HepG2 (cell line): Measurements from ENCODE around the gene UBALD1. TPM values are rescaled to one million over a fixed set of nuclear protein-coding genes. Genes with fewer than 3 reads are reported as not detected.

Experiments
- ASH2L ChIP-seq: fragments of 300-600, 200-600 bp; sonication (generic); IDR thresholded peaks from 2 replicates; pipeline ENCODE4 v1.7.0; 2017; ENCODE audit warnings: low read depth, mild to moderate bottlenecking, moderate library complexity, mixed read lengths, low read length; ENCODE audit not compliant: insufficient read length
- ATAD3A ChIP-seq: sonication (generic); formaldehyde crosslinking; IDR thresholded peaks from 2 replicates; pipeline ENCODE4 v1.4.0; 2020; ENCODE audit warnings: missing genetic modification reagents
- ELK4 ChIP-seq: sonication (generic); formaldehyde crosslinking; IDR thresholded peaks from 2 replicates; pipeline ENCODE4 v1.9.0; 2021; ENCODE audit warnings: missing genetic modification reagents, borderline replicate concordance
- FOXA1 ChIP-seq, 2 experiments: fragments of 450-650 bp in 1 of 2; sonication (generic) in 1 of 2; formaldehyde crosslinking in 1 of 2; IDR thresholded peaks; 2 replicates each; pipeline versions ENCODE4 v1.4.0 to v1.6.1; 2016 to 2020; ENCODE audit warnings: missing genetic modification reagents in 1 of 2
- NR2F6 ChIP-seq, 2 experiments: IDR thresholded peaks; 2 replicates each; pipeline ENCODE4 v1.6.1; 2016; ENCODE audit warnings: antibody characterized with exemption in 1 of 2, mild to moderate bottlenecking in 1 of 2
- PAF1 ChIP-seq: IDR thresholded peaks from 2 replicates; pipeline ENCODE4 v1.6.1; 2016; ENCODE audit warnings: missing genetic modification reagents, missing compliant biosample characterization
- RBAK ChIP-seq: sonication (generic); formaldehyde crosslinking; IDR thresholded peaks from 2 replicates; pipeline ENCODE4 v1.5.1; 2020; ENCODE audit warnings: mild to moderate bottlenecking, missing genetic modification reagents
- RERE ChIP-seq: IDR thresholded peaks from 2 replicates; pipeline ENCODE4 v1.6.1; 2016; ENCODE audit warnings: low read depth, missing genetic modification reagents, missing compliant biosample characterization
- REXO4 ChIP-seq: sonication (generic); formaldehyde crosslinking; IDR thresholded peaks from 2 replicates; pipeline ENCODE4 v1.8.0; 2022; ENCODE audit warnings: missing genetic modification reagents, mild to moderate bottlenecking, borderline replicate concordance
- TEAD3 ChIP-seq: optimal IDR thresholded peaks from 2 replicates; pipeline ENCODE3; 2016; ENCODE audit warnings: borderline replicate concordance
- ZBTB2 ChIP-seq: sonication (generic); formaldehyde crosslinking; IDR thresholded peaks from 2 replicates; pipeline ENCODE4 v1.8.0; 2022; ENCODE audit warnings: low read depth, missing genetic modification reagents
- ZBTB21 ChIP-seq: sonication (generic); formaldehyde crosslinking; IDR thresholded peaks from 2 replicates; pipeline ENCODE4 v1.4.0; 2020; ENCODE audit warnings: missing genetic modification reagents
- ZFP62 ChIP-seq: sonication (generic); formaldehyde crosslinking; IDR thresholded peaks from 2 replicates; pipeline ENCODE4 v1.4.0; 2020; ENCODE audit warnings: missing genetic modification reagents
- ZNF280B ChIP-seq: sonication (generic); formaldehyde crosslinking; IDR thresholded peaks from 2 replicates; pipeline ENCODE4 v1.5.0; 2020; ENCODE audit warnings: missing genetic modification reagents, mild to moderate bottlenecking, borderline replicate concordance
- ZNF282 ChIP-seq: fragments of 450-650 bp; IDR thresholded peaks from 2 replicates; pipeline ENCODE4 v1.6.1; 2018; ENCODE audit not compliant: partially characterized antibody
- ZNF607 ChIP-seq: sonication (generic); formaldehyde crosslinking; IDR thresholded peaks from 2 replicates; pipeline ENCODE4 v1.5.1; 2020; ENCODE audit warnings: missing genetic modification reagents, mild to moderate bottlenecking, borderline replicate concordance
- polyA plus RNA-seq, 8 experiments: library from polyadenylated mRNA; depleted of rRNA in 3 of 8; stranded (reverse) in 7 of 8; unstranded in 1 of 8; fragments of >200 nt; fragmentation: Illumina TruSeq in 4 of 8; extraction: Trizol in 4 of 8; gene quantifications; 2 replicates each; pipeline versions ENCODE4 v1.2.1 to v1.2.3, GENCODE V29; 2011 to 2016; ENCODE audit warnings: low read depth in 4 of 8, missing spikeins in 1 of 8, mixed read lengths in 1 of 8; ENCODE audit not compliant: insufficient read depth in 1 of 8
- total RNA-seq, 5 experiments: library from RNA; depleted of rRNA; stranded (reverse); fragments of >200 nt; fragmentation: Illumina TruSeq; extraction: Trizol; gene quantifications; 2 replicates each; pipeline ENCODE4 v1.2.3, GENCODE V29; 2016; ENCODE audit warnings: low read depth in 1 of 5
- TF ChIP-seq, protein P1 (sequence below): sonication (generic); formaldehyde crosslinking; IDR thresholded peaks from 2 replicates; pipeline ENCODE4 v1.5.0; 2020; ENCODE audit warnings: missing genetic modification reagents

The UBALD1 gene
- total and polyA plus RNA-seq, 2 of the 13 experiments (the other 11 are each of a cell fraction or from before 2014, with no cell fraction given), result 6.8 to 12.3 TPM

DNA sequence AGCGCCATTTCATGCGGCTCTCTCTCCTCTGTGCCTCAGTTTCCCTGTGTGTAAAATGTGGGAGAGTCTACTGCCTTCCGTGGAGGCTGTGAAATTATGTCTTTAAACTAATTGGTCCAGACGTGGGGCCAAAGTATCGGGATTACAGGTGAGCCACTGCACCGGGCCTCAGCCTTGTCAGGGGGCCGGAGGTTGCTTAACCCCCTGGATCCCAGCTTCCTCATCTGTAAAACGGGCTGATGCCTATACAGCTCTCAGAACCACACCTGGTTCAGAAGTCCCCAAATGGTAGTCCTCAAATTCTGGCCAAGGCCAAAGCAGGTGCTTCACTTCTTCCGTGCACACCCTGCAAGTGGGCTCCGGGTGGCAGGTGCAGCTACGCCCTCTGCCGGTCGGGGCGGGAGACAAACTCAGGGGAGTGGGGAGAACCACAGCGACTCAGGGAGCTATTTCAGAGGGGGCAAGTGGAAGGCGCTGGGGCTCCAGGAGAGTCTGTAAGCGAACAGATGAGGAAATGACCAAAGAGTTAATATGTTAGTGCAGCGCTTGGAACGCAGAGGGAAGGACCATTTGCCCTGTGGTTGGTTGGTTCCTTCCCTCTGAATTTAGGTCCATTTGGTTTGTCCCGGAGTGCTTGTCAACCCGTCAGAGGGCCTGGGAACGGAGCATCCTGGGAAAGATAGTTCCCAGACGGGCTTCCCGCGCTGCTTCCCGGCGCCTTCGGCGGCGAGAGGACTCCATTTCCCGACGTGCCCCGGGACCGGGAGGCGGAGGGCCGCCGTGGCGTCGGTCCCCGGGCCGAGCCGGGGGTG is 9.5 kb upstream of the UBALD1 start, which contains the start of gene MGRN1 (continued):
- peak; percentile 90 for TF ChIP-seq ASH2L
- no peak for TF ChIP-seq PAF1
- TF ChIP-seq RERE (CRISPR knock-in tag), result no peak
- TF ChIP-seq, protein P1, sequence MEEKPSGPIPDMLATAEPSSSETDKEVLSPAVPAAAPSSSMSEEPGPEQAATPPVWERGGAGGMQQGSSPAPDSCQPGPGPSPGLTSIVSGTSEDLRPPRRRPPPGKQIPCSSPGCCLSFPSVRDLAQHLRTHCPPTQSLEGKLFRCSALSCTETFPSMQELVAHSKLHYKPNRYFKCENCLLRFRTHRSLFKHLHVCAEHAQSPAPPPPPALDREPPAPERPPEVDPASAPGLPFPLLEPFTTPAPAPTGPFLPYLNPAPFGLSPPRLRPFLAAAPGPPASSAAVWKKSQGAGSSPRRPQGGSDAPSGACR, result no peak
- TF ChIP-seq ATAD3A (CRISPR knock-in tag), result no peak
- no peak for TF ChIP-seq NR2F6 (IDR thresholded peaks at IDR 0.05)
- TF ChIP-seq NR2F6 (CRISPR knock-in tag; IDR thresholded peaks at IDR 0.05), result no peak; the same call in 1 of the 2 replicates
- no peak for TF ChIP-seq FOXA1 (IDR thresholded peaks at IDR 0.05)
- TF ChIP-seq FOXA1 (CRISPR knock-in tag; IDR thresholded peaks at IDR 0.05), result no peak
- no peak for TF ChIP-seq ZFP62 (CRISPR knock-in tag)
- no peak for TF ChIP-seq ZBTB21 (CRISPR knock-in tag)
- TF ChIP-seq ELK4 (CRISPR knock-in tag), result no peak
- no peak for TF ChIP-seq ZBTB2 (CRISPR knock-in tag)
- no peak for TF ChIP-seq REXO4 (CRISPR knock-in tag)
- no peak for TF ChIP-seq ZNF280B (CRISPR knock-in tag)
- TF ChIP-seq ZNF282, result no peak
- no peak for TF ChIP-seq TEAD3 (CRISPR knock-in tag)
- TF ChIP-seq RBAK, result no peak
- no peak; the same call in 1 of the 2 replicates for TF ChIP-seq ZNF607 (CRISPR knock-in tag)
